Lower leg skin (tissue), 4 donors: ENCODE data around the gene SEMA6D. TPM values are rescaled to one million over a fixed set of nuclear protein-coding genes. Genes with fewer than 3 reads are reported as not detected.

Experiments
- DNase-seq, 2 donors: peaks; one replicate each; pipeline ENCODE4 v3.0.0-alpha.2; 2019; ENCODE audit warnings: low spot score in 2 of 2
- H3K4me3 ChIP-seq: fragments of 200-600 bp; sonication (generic); 2 replicates; pipeline ENCODE4 v1.5.1; 2017; ENCODE audit warnings: mild to moderate bottlenecking, low read depth; ENCODE audit not compliant: poor library complexity, severe bottlenecking
- POLR2A ChIP-seq, 2 donors: fragments of 450-650 bp; IDR thresholded peaks; one replicate each; pipeline ENCODE4 v1.6.1; 2016 to 2017; ENCODE audit warnings: antibody characterized with exemption in 2 of 2, mild to moderate bottlenecking in 1 of 2, moderate library complexity in 1 of 2
- WGBS, 2 donors: methylation state at CpG; one replicate each; pipeline ENCODE4 v1.1.5; 2018; 5-methylcytosine and 5-hydroxymethylcytosine counted together
- intact Hi-C: fragments of 100-400 bp; cut with DNase I; formaldehyde crosslinking; loops from one replicate; pipeline ENCODE4 v1.15.0; 2023; ENCODE audit warnings: low total_unique reads
- total RNA-seq, 4 donors: library from RNA; depleted of rRNA; stranded (reverse); fragments of >200 nt; gene quantifications; one replicate each; pipeline ENCODE4 v1.1.0, GENCODE V29; 2016
- TF ChIP-seq, protein P1 (sequence below), 3 donors: fragments of 450-650 bp; IDR thresholded peaks; one replicate each; pipeline ENCODE4 v1.5.1; 2016; ENCODE audit warnings: antibody characterized with exemption in 3 of 3, mild to moderate bottlenecking in 3 of 3, moderate library complexity in 2 of 3

The SEMA6D gene
- total RNA-seq, 4 donors from 2014 or later, result 5.6 to 15.0 (median 6.6) TPM

- H3K4me3 ChIP-seq, result no peak overlapping the region
- no peak for DNase-seq
- intact Hi-C loops, result no loop called here
- 89 to 96% methylated on average over 2 of the region's 2 CpGs for WGBS, 2 donors
- TF ChIP-seq, protein P1, sequence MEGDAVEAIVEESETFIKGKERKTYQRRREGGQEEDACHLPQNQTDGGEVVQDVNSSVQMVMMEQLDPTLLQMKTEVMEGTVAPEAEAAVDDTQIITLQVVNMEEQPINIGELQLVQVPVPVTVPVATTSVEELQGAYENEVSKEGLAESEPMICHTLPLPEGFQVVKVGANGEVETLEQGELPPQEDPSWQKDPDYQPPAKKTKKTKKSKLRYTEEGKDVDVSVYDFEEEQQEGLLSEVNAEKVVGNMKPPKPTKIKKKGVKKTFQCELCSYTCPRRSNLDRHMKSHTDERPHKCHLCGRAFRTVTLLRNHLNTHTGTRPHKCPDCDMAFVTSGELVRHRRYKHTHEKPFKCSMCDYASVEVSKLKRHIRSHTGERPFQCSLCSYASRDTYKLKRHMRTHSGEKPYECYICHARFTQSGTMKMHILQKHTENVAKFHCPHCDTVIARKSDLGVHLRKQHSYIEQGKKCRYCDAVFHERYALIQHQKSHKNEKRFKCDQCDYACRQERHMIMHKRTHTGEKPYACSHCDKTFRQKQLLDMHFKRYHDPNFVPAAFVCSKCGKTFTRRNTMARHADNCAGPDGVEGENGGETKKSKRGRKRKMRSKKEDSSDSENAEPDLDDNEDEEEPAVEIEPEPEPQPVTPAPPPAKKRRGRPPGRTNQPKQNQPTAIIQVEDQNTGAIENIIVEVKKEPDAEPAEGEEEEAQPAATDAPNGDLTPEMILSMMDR (IDR thresholded peaks at IDR 0.05), result no peak
- no peak for TF ChIP-seq POLR2A (IDR thresholded peaks at IDR 0.05)
Observed at GRCh38 chr15:47755941-47756340, 38.6 kb downstream of the SEMA6D start.

DNA sequence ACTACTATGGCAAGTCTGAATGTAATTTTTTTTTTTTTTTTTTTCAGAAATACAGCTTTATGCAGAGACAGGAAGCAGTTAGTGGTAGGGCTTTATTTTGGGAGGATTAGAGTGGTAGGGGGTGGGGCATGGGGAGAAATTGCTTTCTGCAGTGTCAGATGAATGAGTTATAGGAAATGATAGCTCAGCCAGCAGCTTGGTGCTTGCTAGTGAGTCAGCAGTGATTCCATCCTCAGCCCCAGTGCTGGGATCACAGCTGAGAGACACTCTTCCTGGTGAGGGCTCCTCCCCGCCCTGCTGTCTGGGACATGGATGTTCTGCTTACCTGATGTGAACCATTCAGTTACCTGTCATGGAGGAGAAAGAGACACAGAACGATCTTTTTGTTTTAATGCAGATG, 39.6 kb downstream of the SEMA6D start:
- H3K4me3 ChIP-seq, result no peak overlapping the region
- WGBS, 2 donors, result 73 to 87% methylated on average over 2 of the region's 2 CpGs
- no peak for TF ChIP-seq POLR2A (IDR thresholded peaks at IDR 0.05)
- TF ChIP-seq, protein P1 (IDR thresholded peaks at IDR 0.05), result no peak
- DNase-seq, result no peak
- intact Hi-C loops, result no loop called here

GRCh38 chr15:47757331-47757730, 40.0 kb downstream of the SEMA6D start:
- H3K4me3 ChIP-seq, result no peak overlapping the region
- no peak for DNase-seq
- 62 to 77% methylated on average over 3 of the region's 3 CpGs for WGBS, 2 donors
- no peak for TF ChIP-seq POLR2A (IDR thresholded peaks at IDR 0.05)
- TF ChIP-seq, protein P1 (IDR thresholded peaks at IDR 0.05), result no peak
- intact Hi-C loops, result no loop called here

DNA sequence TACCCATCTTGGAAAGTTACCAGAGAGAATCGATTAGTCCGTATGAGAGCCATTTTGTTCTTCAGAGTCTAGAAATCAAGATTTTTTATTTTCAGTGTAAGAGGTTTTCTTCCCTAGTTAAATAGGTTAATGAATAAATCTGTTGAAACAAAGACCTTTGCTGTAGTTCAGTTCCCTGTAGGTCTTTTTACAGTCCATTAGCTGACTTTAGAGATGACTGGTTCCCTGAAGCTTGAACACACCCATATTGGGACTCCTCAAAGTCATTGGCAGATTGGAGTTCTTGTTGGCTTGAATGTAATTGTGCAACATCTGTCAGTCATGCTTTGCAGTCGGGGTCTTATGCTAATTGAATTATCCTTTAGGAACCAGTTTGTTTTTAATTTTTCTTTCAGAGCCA, 45.3 kb downstream of the SEMA6D start:
- WGBS, 2 donors, result 89% methylated on average over 3 of the region's 3 CpGs

GRCh38 chr15:47764666-47765065, 47.4 kb downstream of the SEMA6D start:
- DNase-seq, result no peak
- TF ChIP-seq, protein P1 (IDR thresholded peaks at IDR 0.05), result no peak
- WGBS, 2 donors, result 92 to 94% methylated on average over 13 of the region's 13 CpGs
- intact Hi-C loops, result no loop called here
- H3K4me3 ChIP-seq, result no peak overlapping the region

More for the DNA sequence above, 45.3 kb downstream of the SEMA6D start:
- no peak for TF ChIP-seq POLR2A (IDR thresholded peaks at IDR 0.05)
- TF ChIP-seq, protein P1 (IDR thresholded peaks at IDR 0.05), result no peak
- intact Hi-C loops, result no loop called here
- H3K4me3 ChIP-seq, result no peak overlapping the region
- DNase-seq, result no peak

DNA sequence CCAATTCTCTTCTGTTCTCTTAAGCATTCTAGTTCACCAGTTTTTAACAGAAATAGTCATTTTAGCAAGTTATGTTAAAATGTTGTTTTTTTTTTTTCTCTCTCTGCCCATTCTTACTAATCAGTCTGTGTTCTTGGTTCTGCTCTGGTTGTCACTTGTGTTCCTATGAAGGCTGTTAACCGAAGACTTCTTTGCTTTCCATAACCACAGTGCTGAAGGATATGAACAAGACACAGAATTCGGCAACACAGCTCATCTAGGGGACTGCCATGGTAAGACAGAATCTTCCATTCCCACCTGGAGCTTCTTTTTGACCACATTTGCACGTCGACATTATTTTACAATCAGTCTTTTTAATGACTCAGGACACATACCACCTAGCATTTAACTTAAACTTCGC, 49.1 kb downstream of the SEMA6D start:
- 84 to 94% methylated on average over 5 of the region's 5 CpGs for WGBS, 2 donors
- TF ChIP-seq, protein P1 (IDR thresholded peaks at IDR 0.05), result no peak
- no peak for TF ChIP-seq POLR2A (IDR thresholded peaks at IDR 0.05)
- intact Hi-C loops, result no loop called here
- DNase-seq, result no peak
- H3K4me3 ChIP-seq, result no peak overlapping the region
